SJSA1 (cell line): ENCODE results near the gene DCTD. TPM values are rescaled to one million over a fixed set of nuclear protein-coding genes. Genes with fewer than 3 reads are reported as not detected.

Experiments used
- DNase-seq, 2 experiments: peaks; one replicate each; pipeline ENCODE4 v3.0.0-alpha.2; 2015 to 2020; ENCODE audit warnings: low spot score in 2 of 2, low read depth in 1 of 2
- H3K27ac ChIP-seq: fragments of 250-450 bp; sonication (Bioruptor Pico); 2 replicates; pipeline ENCODE4 v1.5.1; 2020; ENCODE audit warnings: mild to moderate bottlenecking, moderate library complexity
- H3K27me3 ChIP-seq: fragments of 250-450 bp; sonication (Bioruptor Pico); replicated peaks from 2 replicates; pipeline ENCODE4 v1.5.1; 2020; ENCODE audit warnings: mild to moderate bottlenecking, moderate library complexity
- H3K36me3 ChIP-seq: fragments of 250-450 bp; sonication (Bioruptor Pico); 2 replicates; pipeline ENCODE4 v1.5.1; 2020; ENCODE audit warnings: mild to moderate bottlenecking
- H3K4me1 ChIP-seq: fragments of 250-450 bp; sonication (Bioruptor Pico); replicated peaks from 2 replicates; pipeline ENCODE4 v1.6.1; 2021; ENCODE audit warnings: mild to moderate bottlenecking
- H3K4me3 ChIP-seq: fragments of 250-450 bp; sonication (Bioruptor Pico); 2 replicates; pipeline ENCODE4 v1.5.1; 2020; ENCODE audit warnings: mild to moderate bottlenecking
- H3K9me3 ChIP-seq: fragments of 250-450 bp; sonication (Bioruptor Pico); replicated peaks from 2 replicates; pipeline ENCODE4 v1.5.1; 2020; ENCODE audit warnings: mild to moderate bottlenecking
- total RNA-seq: library from RNA; depleted of rRNA; stranded (reverse); fragments of >200 nt; shearing (Covaris generic); gene quantifications from 2 replicates; pipeline ENCODE4 v1.2.3, GENCODE V29; 2014; rRNA removed

Gene DCTD
- total RNA-seq, 1 experiment from 2014 or later: 99.7 TPM

- Histone ChIP-seq H3K27me3 (peaks cover 4% of the 10 kb centered on the region; the same call in 1 of the 2 replicates), H3K9me3 (no peaks in the 10 kb centered on the region), H3K36me3 (no peaks in the 10 kb centered on the region), H3K4me1 (no peaks in the 10 kb centered on the region), H3K4me3 (no peak overlapping the region), H3K27ac (no peak overlapping the region)
- DNase-seq: no peak
Observed at GRCh38 chr4:182843808-182844325, 73.3 kb downstream of the DCTD start.

GRCh38 chr4:182842759-182843390, 74.3 kb downstream of the DCTD start:
- Histone ChIP-seq H3K36me3 (no peaks in the 10 kb centered on the region), H3K4me1 (no peaks in the 10 kb centered on the region), H3K27me3 (peaks cover 4% of the 10 kb centered on the region; the same call in 1 of the 2 replicates), H3K4me3 (no peak overlapping the region), H3K9me3 (no peaks in the 10 kb centered on the region), H3K27ac (no peak overlapping the region)
- no peak for DNase-seq

GRCh38 chr4:182842104-182842600, 75.0 kb downstream of the DCTD start:
- no peak for DNase-seq
- no peak overlapping the region for H3K4me3 ChIP-seq
- no peaks in the 10 kb centered on the region for H3K4me1 ChIP-seq
- peaks cover 5% of the 10 kb centered on the region; the same call in 1 of the 2 replicates for H3K27me3 ChIP-seq
- no peaks in the 10 kb centered on the region for H3K9me3 ChIP-seq
- no peak overlapping the region for H3K27ac ChIP-seq
- H3K36me3 ChIP-seq: no peaks in the 10 kb centered on the region

GRCh38 chr4:182840108-182840507, 77.1 kb downstream of the DCTD start:
- Histone ChIP-seq H3K36me3 (no peaks in the 10 kb centered on the region), H3K4me3 (no peak overlapping the region), H3K4me1 (no peaks in the 10 kb centered on the region), H3K27ac (no peak overlapping the region), H3K9me3 (no peaks in the 10 kb centered on the region), H3K27me3 (0 out of 2 replicates have a peak, but pooled peaks cover 4% of the 10 kb centered on the region)
- no peak for DNase-seq

Other genes starting within 250 kb of the DCTD start
- gene WWC2, start 181.9 kb upstream of the DCTD start, total RNA-seq: 42.5 and 55.5 TPM in 2 replicates